Stimulated activated CD8-positive, alpha-beta memory T cell treated with anti-CD3 and anti-CD28 coated beads, Interleukin-15, amount 100 ng/mL, for 48 hours (primary cell): ENCODE measurements around the gene OAS2.
A peak's percentile ranks its signal among the peaks of the same experiment; 100 is the strongest.
"Not testable (repeated sequence)": the region's sequence is repeated elsewhere in the genome, so short reads cannot be mapped to it uniquely, and the experiment has no call there.

ENCODE experiments used
- DNase-seq, 2 donors: peaks; one replicate each; pipeline ENCODE4 v3.0.0-alpha.2; 2020; ENCODE audit warnings: low read depth in 2 of 2

OAS2 gene

GRCh38 chr12:112980491-112981158 lies 2.3 kb downstream of the OAS2 start:
- DNase-seq = no peak

GRCh38 chr12:112985642-112986290 lies 7.4 kb downstream of the OAS2 start:
- no peak for DNase-seq

GRCh38 chr12:112986291-112986800 lies 8.0 kb downstream of the OAS2 start:
- DNase-seq = no peak

- DNase-seq = no peak
These were observed 9.2 kb downstream of the OAS2 start for GRCh38 chr12:112987561-112987960.

- no peak for DNase-seq
These were observed 9.9 kb downstream of the OAS2 start for GRCh38 chr12:112988224-112988623.

- not testable (repeated sequence) for DNase-seq
These were observed 10.6 kb downstream of the OAS2 start for GRCh38 chr12:112988823-112989385.

- no peak for DNase-seq
These were observed 11.5 kb downstream of the OAS2 start for GRCh38 chr12:112989806-112990205.

GRCh38 chr12:112992541-112993398 lies 14.5 kb downstream of the OAS2 start:
- peak in 1 of 2 donors; percentile 31 for DNase-seq

- no peak for DNase-seq
These were observed 16.7 kb downstream of the OAS2 start for GRCh38 chr12:112995008-112995407.

- DNase-seq = no peak
These were observed 18.2 kb downstream of the OAS2 start for GRCh38 chr12:112996501-112996900.

- no peak for DNase-seq
These were observed 19.2 kb downstream of the OAS2 start for GRCh38 chr12:112997506-112997905.

GRCh38 chr12:112998987-112999767 lies 20.9 kb downstream of the OAS2 start:
- DNase-seq = no peak

- DNase-seq = no peak
These were observed 22.1 kb downstream of the OAS2 start for GRCh38 chr12:113000433-113000832.

- DNase-seq = no peak
These were observed 23.8 kb downstream of the OAS2 start for GRCh38 chr12:113002155-113002554.

- no peak for DNase-seq
These were observed 24.4 kb downstream of the OAS2 start for GRCh38 chr12:113002676-113003075.

GRCh38 chr12:113003636-113004035 lies 25.3 kb downstream of the OAS2 start:
- DNase-seq = no peak

GRCh38 chr12:113005762-113006161 lies 27.4 kb downstream of the OAS2 start:
- DNase-seq = no peak

- DNase-seq = no peak
These were observed 27.9 kb downstream of the OAS2 start for GRCh38 chr12:113006206-113006605.

GRCh38 chr12:113006641-113007040 lies 28.3 kb downstream of the OAS2 start:
- DNase-seq = no peak

- no peak for DNase-seq
These were observed 28.8 kb downstream of the OAS2 start for GRCh38 chr12:113007166-113007565.

- DNase-seq = no peak
These were observed 32.4 kb downstream of the OAS2 start for GRCh38 chr12:113010701-113011100.
